Bronchial epithelial cell (primary cell): ENCODE data around the gene HAVCR2. TPM values are rescaled to one million over a fixed set of nuclear protein-coding genes. Genes with fewer than 3 reads are reported as not detected.

Experiments used
- DNase-seq: peaks from one replicate; pipeline ENCODE4 v3.0.0-alpha.2; 2010; ENCODE audit warnings: low read depth
- FAIRE-seq: peaks from 2 replicates; lab custom pipeline; 2011; peaks lifted over from hg19 to GRCh38; lab: Jason Lieb, UNC
- H3K27me3 ChIP-seq: 2 replicates; pipeline ENCODE4 v1.5.1; 2011; ENCODE audit warnings: low read length; ENCODE audit not compliant: control insufficient read depth, insufficient read depth
- H3K36me3 ChIP-seq: 2 replicates; pipeline ENCODE4 v1.5.1; 2011; ENCODE audit warnings: low read length; ENCODE audit not compliant: control insufficient read depth, insufficient read depth
- H3K4me3 ChIP-seq: 2 replicates; pipeline ENCODE4 v1.5.1; 2011; ENCODE audit warnings: mild to moderate bottlenecking, low read depth, low read length, control low read depth
- CTCF ChIP-seq: IDR thresholded peaks from 2 replicates; pipeline ENCODE4 v1.5.1; 2011; ENCODE audit warnings: mild to moderate bottlenecking, moderate library complexity, low read length, control low read depth, inconsistent platforms; ENCODE audit not compliant: insufficient read depth, severe bottlenecking
- total RNA-seq: library from RNA; depleted of rRNA; stranded (reverse); fragments of >200 nt; gene quantifications from 2 replicates; pipeline ENCODE4 v1.2.1, GENCODE V29; 2014

The HAVCR2 gene
- total RNA-seq, 1 donor from 2014 or later, result 0.53 TPM

- DNase-seq (no peak), FAIRE-seq (no peak)
- no peak overlapping the region for H3K4me3 ChIP-seq
Observed at GRCh38 chr5:157072508-157072907, 36.3 kb downstream of the HAVCR2 start.

DNA sequence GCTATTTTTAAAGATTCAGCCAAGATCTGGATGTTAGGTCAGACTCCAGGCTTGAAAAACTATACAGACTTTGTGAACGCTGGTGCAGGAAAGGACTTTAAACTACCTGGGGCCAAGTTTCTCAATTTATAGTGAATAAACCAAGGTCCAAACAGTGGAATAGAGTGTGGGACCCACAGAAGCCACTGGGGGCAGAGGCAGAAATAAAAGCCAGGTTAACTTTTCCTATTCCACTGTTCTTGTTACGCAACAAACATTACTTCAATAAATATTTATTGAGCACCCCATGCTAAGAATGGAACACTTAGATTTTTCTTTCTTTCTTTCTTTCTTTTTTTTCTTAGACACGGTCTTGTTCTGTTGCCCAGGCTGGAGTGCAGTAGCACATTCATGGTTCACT, 38.9 kb downstream of the HAVCR2 start:
- no peaks in the 10 kb centered on the region for H3K36me3 ChIP-seq
- no peaks in the 10 kb centered on the region for H3K27me3 ChIP-seq
- no peak overlapping the region for H3K4me3 ChIP-seq
- FAIRE-seq, result no peak
- TF ChIP-seq CTCF, result no peak
- DNase-seq, result no peak

More at GRCh38 chr5:157072508-157072907, 36.3 kb downstream of the HAVCR2 start:
- no peaks in the 10 kb centered on the region for H3K36me3 ChIP-seq
- TF ChIP-seq CTCF, result no peak
- no peaks in the 10 kb centered on the region for H3K27me3 ChIP-seq

DNA sequence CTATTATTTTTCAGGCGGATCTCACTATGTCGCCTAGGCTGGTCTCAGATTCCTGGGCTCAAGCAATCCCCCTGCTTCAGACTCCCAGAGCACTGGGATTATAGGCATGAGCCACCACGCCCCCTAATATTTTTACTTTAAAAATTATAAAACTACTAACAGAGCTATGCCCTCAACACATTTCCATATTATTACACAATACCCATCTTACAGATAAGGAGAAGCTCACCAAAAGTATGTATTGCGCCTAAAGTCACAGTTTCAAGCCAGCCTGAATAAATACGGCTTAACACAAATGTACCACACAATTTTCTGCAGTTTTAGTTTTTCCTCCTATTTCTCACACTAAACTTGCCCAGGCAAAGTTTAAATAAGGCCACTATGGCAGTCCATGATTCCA, 40.1 kb downstream of the HAVCR2 start:
- FAIRE-seq (no peak), DNase-seq (no peak)
- H3K27me3 ChIP-seq, result no peaks in the 10 kb centered on the region
- H3K4me3 ChIP-seq, result no peak overlapping the region
- H3K36me3 ChIP-seq, result no peaks in the 10 kb centered on the region
- TF ChIP-seq CTCF, result no peak

GRCh38 chr5:157068339-157068738, 40.5 kb downstream of the HAVCR2 start:
- no peak for TF ChIP-seq CTCF
- DNase-seq (no peak), FAIRE-seq (no peak)
- Histone ChIP-seq H3K36me3 (no peaks in the 10 kb centered on the region), H3K27me3 (no peaks in the 10 kb centered on the region), H3K4me3 (no peak overlapping the region)

DNA sequence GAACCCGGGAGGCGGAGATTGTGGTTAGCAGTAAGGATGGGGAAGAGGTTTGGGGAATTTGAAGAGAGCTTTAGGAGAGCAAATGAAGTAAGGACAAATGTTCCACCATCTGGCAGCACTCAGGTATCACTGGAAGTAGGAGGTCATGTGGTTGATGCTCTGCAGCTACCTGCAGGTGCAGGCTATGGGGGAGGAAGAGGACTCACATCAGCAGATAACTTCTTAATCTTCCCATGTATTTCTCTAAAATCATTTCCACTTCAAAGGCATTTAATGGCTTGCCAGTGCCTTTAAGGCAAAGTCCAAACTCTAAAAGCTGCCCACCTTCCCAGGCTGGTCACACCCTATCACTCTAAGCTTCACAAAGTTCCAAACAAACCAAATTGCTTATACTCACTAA, 41.8 kb downstream of the HAVCR2 start:
- H3K27me3 ChIP-seq, result no peaks in the 10 kb centered on the region
- TF ChIP-seq CTCF, result no peak
- FAIRE-seq (no peak), DNase-seq (no peak)
- H3K36me3 ChIP-seq, result no peaks in the 10 kb centered on the region
- no peak overlapping the region for H3K4me3 ChIP-seq

DNA sequence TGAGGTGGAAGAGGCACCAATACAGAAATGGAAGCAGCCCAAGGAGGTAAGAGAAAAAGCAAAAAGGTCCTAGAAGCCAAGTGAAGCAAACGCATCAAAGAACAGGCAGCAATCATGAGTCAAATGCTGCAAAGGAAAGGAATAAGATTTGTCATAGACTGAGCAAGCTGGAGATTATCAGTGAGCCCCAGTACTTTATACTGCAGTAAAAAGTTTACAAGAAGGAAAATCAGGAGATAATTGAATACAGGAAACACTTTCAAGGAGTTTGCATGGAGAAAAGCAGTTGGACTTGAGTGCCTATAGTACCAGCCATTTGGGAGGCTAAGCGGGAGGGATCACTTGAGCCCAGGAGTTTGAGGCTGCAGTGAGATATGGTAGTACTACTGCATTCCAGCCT, 42.8 kb downstream of the HAVCR2 start:
- no peak for DNase-seq
- Histone ChIP-seq H3K36me3 (no peaks in the 10 kb centered on the region), H3K27me3 (no peaks in the 10 kb centered on the region), H3K4me3 (no peak overlapping the region)
- no peak for FAIRE-seq
- TF ChIP-seq CTCF, result no peak
